ENCODE data around the gene KDELR3.

KDELR3 gene

DNA sequence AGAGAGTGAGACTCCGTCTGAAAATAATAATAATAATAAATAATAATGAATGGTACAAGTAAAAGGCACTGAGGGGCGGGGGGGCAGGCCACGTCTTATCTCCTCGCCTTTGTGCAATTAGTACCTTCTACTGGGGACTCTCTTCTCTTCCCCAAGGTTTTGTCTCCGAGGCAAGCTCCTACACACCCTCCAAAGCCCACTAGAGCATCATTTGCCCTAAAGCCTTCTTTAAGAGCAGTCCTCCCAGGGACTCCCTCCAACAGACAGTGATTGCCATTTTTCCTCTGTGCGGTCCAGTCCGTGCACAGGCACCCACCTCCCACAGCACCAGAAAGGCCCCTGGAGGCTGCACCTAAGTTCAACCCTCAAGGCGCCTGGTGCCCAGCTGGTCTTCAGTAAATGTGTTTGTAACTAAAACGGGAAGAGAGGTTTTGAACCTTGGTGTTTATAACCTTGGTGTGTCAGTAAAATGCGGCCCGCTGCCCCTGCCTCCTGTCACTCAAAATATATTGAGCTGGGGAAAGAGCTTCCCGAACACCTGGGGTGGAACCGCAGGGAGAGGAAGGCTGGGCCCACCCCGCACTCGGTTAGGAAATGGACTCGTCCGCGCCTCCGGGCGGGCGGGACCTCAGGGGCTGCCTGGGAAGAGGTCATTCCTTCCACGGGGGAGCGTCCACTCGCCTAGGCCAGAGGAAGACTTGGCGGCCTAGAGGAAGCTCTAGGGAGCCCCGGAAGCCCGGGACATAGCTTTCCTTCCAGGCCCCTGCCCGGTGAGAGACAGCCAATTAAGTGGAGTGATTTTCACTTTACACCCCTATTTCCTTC, 4.7 kb upstream of the KDELR3 start (continued):
- TF ChIP-seq, protein P1, sequence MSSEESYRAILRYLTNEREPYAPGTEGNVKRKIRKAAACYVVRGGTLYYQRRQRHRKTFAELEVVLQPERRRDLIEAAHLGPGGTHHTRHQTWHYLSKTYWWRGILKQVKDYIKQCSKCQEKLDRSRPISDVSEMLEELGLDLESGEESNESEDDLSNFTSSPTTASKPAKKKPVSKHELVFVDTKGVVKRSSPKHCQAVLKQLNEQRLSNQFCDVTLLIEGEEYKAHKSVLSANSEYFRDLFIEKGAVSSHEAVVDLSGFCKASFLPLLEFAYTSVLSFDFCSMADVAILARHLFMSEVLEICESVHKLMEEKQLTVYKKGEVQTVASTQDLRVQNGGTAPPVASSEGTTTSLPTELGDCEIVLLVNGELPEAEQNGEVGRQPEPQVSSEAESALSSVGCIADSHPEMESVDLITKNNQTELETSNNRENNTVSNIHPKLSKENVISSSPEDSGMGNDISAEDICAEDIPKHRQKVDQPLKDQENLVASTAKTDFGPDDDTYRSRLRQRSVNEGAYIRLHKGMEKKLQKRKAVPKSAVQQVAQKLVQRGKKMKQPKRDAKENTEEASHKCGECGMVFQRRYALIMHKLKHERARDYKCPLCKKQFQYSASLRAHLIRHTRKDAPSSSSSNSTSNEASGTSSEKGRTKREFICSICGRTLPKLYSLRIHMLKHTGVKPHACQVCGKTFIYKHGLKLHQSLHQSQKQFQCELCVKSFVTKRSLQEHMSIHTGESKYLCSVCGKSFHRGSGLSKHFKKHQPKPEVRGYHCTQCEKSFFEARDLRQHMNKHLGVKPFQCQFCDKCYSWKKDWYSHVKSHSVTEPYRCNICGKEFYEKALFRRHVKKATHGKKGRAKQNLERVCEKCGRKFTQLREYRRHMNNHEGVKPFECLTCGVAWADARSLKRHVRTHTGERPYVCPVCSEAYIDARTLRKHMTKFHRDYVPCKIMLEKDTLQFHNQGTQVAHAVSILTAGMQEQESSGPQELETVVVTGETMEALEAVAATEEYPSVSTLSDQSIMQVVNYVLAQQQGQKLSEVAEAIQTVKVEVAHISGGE (tag by site-specific recombination; conservative IDR thresholded peaks at IDR 0.05; ENCODE audit: low read depth) = peak; percentile 52; the same call in 1 of the 2 replicates
- TF ChIP-seq SP7 (tag by site-specific recombination; IDR thresholded peaks at IDR 0.05) (peak; percentile 43; the same call in 1 of the 2 replicates), ZNF239 (tag by site-specific recombination; IDR thresholded peaks at IDR 0.05) (no peak), ZNF223 (tag by site-specific recombination; IDR thresholded peaks at IDR 0.05) (no peak), ZNF561 (tag by site-specific recombination; IDR thresholded peaks at IDR 0.05; ENCODE audit: borderline replicate concordance) (peak; percentile 74), ZBTB20 (tag by site-specific recombination; IDR thresholded peaks at IDR 0.05) (peak; percentile 56), ZNF596 (tag by site-specific recombination; IDR thresholded peaks at IDR 0.05) (peak; percentile 65; the same call in 1 of the 2 replicates), TRIM28 (IDR thresholded peaks at IDR 0.05; ENCODE audit: borderline replicate concordance, low read length) (no peak; the same call in 1 of the 2 replicates), SP3 (tag by site-specific recombination; IDR thresholded peaks at IDR 0.05) (peak; percentile 54), ZNF155 (tag by site-specific recombination; IDR thresholded peaks at IDR 0.05) (no peak), ZFP69B (tag by site-specific recombination; IDR thresholded peaks at IDR 0.05) (peak; percentile 99), ZBTB1 (tag by site-specific recombination; IDR thresholded peaks at IDR 0.05) (no peak), ZNF837 (tag by site-specific recombination; IDR thresholded peaks at IDR 0.05) (no peak), ZNF341 (tag by site-specific recombination; IDR thresholded peaks at IDR 0.05; ENCODE audit: low read depth) (peak; percentile 39; the same call in 1 of the 2 replicates), ZNF211 (tag by site-specific recombination; IDR thresholded peaks at IDR 0.05; ENCODE audit: low read depth) (no peak), ZNF394 (tag by site-specific recombination; IDR thresholded peaks at IDR 0.05; ENCODE audit: borderline replicate concordance) (0 out of 2 replicates have a peak, but pooled peaks have one; percentile 18), ZSCAN30 (tag by site-specific recombination; IDR thresholded peaks at IDR 0.05) (0 out of 2 replicates have a peak, but pooled peaks have one; percentile 72), KLF8 (tag by site-specific recombination; IDR thresholded peaks at IDR 0.05) (peak; percentile 28; the same call in 1 of the 2 replicates), KLF1 (tag by site-specific recombination; IDR thresholded peaks at IDR 0.05) (0 out of 2 replicates have a peak, but pooled peaks have one; percentile 23), ZXDB (tag by site-specific recombination; IDR thresholded peaks at IDR 0.05) (peak; percentile 76), ZNF138 (tag by site-specific recombination; IDR thresholded peaks at IDR 0.05; ENCODE audit: borderline replicate concordance) (no peak), HOXD13 (CRISPR knock-in tag; IDR thresholded peaks at IDR 0.05; ENCODE audit: borderline replicate concordance) (no peak), ZNF621 (tag by site-specific recombination; IDR thresholded peaks at IDR 0.05) (no peak), ZFHX2 (tag by site-specific recombination; conservative IDR thresholded peaks at IDR 0.05) (no peak), ZNF202 (tag by site-specific recombination; IDR thresholded peaks at IDR 0.05; ENCODE audit: borderline replicate concordance) (no peak), ZNF76 (tag by site-specific recombination; IDR thresholded peaks at IDR 0.05; ENCODE audit: borderline replicate concordance, low read depth) (peak; percentile 41; the same call in 1 of the 2 replicates)
- TF ChIP-seq, protein P2, sequence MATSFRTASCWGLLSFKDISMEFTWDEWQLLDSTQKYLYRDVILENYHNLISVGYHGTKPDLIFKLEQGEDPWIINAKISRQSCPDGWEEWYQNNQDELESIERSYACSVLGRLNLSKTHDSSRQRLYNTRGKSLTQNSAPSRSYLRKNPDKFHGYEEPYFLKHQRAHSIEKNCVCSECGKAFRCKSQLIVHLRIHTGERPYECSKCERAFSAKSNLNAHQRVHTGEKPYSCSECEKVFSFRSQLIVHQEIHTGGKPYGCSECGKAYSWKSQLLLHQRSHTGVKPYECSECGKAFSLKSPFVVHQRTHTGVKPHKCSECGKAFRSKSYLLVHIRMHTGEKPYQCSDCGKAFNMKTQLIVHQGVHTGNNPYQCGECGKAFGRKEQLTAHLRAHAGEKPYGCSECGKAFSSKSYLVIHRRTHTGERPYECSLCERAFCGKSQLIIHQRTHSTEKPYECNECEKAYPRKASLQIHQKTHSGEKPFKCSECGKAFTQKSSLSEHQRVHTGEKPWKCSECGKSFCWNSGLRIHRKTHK (tag by site-specific recombination; IDR thresholded peaks at IDR 0.05) = no peak
- TF ChIP-seq, protein P3, sequence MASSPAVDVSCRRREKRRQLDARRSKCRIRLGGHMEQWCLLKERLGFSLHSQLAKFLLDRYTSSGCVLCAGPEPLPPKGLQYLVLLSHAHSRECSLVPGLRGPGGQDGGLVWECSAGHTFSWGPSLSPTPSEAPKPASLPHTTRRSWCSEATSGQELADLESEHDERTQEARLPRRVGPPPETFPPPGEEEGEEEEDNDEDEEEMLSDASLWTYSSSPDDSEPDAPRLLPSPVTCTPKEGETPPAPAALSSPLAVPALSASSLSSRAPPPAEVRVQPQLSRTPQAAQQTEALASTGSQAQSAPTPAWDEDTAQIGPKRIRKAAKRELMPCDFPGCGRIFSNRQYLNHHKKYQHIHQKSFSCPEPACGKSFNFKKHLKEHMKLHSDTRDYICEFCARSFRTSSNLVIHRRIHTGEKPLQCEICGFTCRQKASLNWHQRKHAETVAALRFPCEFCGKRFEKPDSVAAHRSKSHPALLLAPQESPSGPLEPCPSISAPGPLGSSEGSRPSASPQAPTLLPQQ (tag by site-specific recombination; IDR thresholded peaks at IDR 0.05) = peak; percentile 99
- TF ChIP-seq, protein P4, sequence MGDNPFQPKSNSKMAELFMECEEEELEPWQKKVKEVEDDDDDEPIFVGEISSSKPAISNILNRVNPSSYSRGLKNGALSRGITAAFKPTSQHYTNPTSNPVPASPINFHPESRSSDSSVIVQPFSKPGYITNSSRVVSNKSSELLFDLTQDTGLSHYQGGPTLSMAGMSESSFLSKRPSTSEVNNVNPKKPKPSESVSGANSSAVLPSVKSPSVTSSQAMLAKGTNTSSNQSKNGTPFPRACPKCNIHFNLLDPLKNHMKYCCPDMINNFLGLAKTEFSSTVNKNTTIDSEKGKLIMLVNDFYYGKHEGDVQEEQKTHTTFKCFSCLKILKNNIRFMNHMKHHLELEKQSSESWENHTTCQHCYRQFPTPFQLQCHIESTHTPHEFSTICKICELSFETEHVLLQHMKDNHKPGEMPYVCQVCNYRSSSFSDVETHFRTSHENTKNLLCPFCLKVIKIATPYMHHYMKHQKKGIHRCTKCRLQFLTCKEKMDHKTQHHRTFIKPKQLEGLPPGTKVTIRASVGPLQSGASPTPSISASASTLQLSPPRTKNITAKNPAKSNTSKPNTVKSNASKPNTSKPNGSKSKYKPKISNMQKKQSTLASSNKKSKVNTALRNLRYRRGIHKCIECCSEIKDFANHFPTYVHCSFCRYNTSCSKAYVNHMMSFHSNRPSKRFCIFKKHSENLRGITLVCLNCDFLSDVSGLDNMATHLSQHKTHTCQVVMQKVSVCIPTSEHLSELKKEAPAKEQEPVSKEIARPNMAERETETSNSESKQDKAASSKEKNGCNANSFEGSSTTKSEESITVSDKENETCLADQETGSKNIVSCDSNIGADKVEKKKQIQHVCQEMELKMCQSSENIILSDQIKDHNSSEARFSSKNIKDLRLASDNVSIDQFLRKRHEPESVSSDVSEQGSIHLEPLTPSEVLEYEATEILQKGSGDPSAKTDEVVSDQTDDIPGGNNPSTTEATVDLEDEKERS (tag by site-specific recombination; IDR thresholded peaks at IDR 0.05) = no peak

Data from HEK293 (cell line).